HEK293 (cell line): ENCODE measurements around the gene NRIP2.

ENCODE experiments used
- CTCF ChIP-seq: fragments of 450-650 bp; formaldehyde crosslinking; IDR thresholded peaks from 2 replicates; pipeline ENCODE4 v1.5.1; 2016; ENCODE audit warnings: missing biosample characterization, missing genetic modification characterization
- REST ChIP-seq: fragments of 450-650 bp; formaldehyde crosslinking; IDR thresholded peaks from 2 replicates; pipeline ENCODE4 v1.5.1; 2016; ENCODE audit warnings: missing biosample characterization, missing genetic modification characterization
- YY1 ChIP-seq: fragments of 450-650 bp; formaldehyde crosslinking; IDR thresholded peaks from 2 replicates; pipeline ENCODE4 v1.5.1; 2018; ENCODE audit warnings: missing biosample characterization, missing genetic modification characterization
- ZNF133 ChIP-seq: fragments of 450-650 bp; formaldehyde crosslinking; IDR thresholded peaks from 2 replicates; pipeline ENCODE4 v1.5.1; 2016; ENCODE audit warnings: missing biosample characterization, missing genetic modification characterization
- ZNF184 ChIP-seq: fragments of 450-650 bp; IDR thresholded peaks from 2 replicates; pipeline ENCODE4 v1.5.1; 2018; ENCODE audit warnings: missing biosample characterization, mild to moderate bottlenecking, missing genetic modification characterization
- ZNF239 ChIP-seq: fragments of 450-650 bp; formaldehyde crosslinking; IDR thresholded peaks from 2 replicates; pipeline ENCODE4 v1.5.1; 2016; ENCODE audit warnings: missing biosample characterization, missing genetic modification characterization
- ZNF24 ChIP-seq: fragments of 450-650 bp; formaldehyde crosslinking; IDR thresholded peaks from 2 replicates; pipeline ENCODE4 v1.5.1; 2016; ENCODE audit warnings: missing biosample characterization, missing genetic modification characterization
- ZNF391 ChIP-seq: fragments of 450-650 bp; formaldehyde crosslinking; IDR thresholded peaks from 2 replicates; pipeline ENCODE4 v1.5.1; 2016; ENCODE audit warnings: low read depth, missing biosample characterization, missing genetic modification characterization, borderline replicate concordance
- ZNF623 ChIP-seq: fragments of 450-650 bp; formaldehyde crosslinking; IDR thresholded peaks from 2 replicates; pipeline ENCODE4 v1.5.1; 2016; ENCODE audit warnings: missing biosample characterization, missing genetic modification characterization
- TF ChIP-seq, protein P1 (sequence below): sonication (generic); formaldehyde crosslinking; IDR thresholded peaks from 2 replicates; pipeline ENCODE4 v1.8.1; 2022; ENCODE audit warnings: mild to moderate bottlenecking, moderate library complexity, missing genetic modification reagents
- TF ChIP-seq, protein P2 (sequence below): fragments of 450-650 bp; formaldehyde crosslinking; IDR thresholded peaks from 2 replicates; pipeline ENCODE4 v1.5.1; 2016; ENCODE audit warnings: missing biosample characterization, missing genetic modification characterization

DNA sequence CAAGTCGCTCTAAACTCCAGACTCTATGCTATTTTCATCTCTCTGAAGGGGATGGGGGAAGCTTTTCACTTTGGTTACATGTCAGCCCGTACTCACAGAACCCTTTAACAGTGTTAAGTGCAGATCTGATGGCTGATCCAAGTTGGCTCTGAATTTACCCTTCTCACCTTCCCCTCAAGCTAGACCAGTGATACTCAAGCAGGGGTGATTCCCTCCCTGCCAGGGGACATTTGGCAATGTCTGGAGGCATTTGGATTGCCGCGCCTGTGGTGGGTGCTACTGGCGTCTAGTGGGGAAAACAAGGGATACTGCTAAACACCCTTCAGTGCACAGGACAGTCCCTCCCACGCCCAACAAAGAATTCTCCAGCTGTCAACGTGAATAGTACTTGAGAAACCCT, 28.0 kb upstream of the NRIP2 start:
- TF ChIP-seq YY1 (tag by site-specific recombination): no peak
- TF ChIP-seq ZNF623: no peak
- TF ChIP-seq ZNF391 (tag by site-specific recombination): no peak
- TF ChIP-seq CTCF (tag by site-specific recombination): no peak
- no peak for TF ChIP-seq ZNF239 (tag by site-specific recombination)
- no peak for TF ChIP-seq REST (tag by site-specific recombination)
- TF ChIP-seq ZNF24 (tag by site-specific recombination): no peak
- TF ChIP-seq, protein P1, sequence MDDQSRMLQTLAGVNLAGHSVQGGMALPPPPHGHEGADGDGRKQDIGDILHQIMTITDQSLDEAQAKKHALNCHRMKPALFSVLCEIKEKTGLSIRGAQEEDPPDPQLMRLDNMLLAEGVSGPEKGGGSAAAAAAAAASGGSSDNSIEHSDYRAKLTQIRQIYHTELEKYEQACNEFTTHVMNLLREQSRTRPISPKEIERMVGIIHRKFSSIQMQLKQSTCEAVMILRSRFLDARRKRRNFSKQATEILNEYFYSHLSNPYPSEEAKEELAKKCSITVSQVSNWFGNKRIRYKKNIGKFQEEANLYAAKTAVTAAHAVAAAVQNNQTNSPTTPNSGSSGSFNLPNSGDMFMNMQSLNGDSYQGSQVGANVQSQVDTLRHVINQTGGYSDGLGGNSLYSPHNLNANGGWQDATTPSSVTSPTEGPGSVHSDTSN (CRISPR knock-in tag): no peak
- no peak for TF ChIP-seq ZNF133 (tag by site-specific recombination)
- no peak for TF ChIP-seq ZNF184 (tag by site-specific recombination)
- TF ChIP-seq, protein P2, sequence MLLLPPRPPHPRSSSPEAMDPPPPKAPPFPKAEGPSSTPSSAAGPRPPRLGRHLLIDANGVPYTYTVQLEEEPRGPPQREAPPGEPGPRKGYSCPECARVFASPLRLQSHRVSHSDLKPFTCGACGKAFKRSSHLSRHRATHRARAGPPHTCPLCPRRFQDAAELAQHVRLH (tag by site-specific recombination): no peak
